Activated CD4-positive, alpha-beta T cell treated with anti-CD3 and anti-CD28 coated beads, Interleukin-2, amount 10 ng/mL, durations not matched to agents 7 days and 5 days (primary cell): ENCODE measurements around the gene RHOT1. TPM values are rescaled to one million over a fixed set of nuclear protein-coding genes. Genes with fewer than 3 reads are reported as not detected.
"Not testable (repeated sequence)": the region's sequence is repeated elsewhere in the genome, so short reads cannot be mapped to it uniquely, and the experiment has no call there.

Experiments used
- CTCF ChIA-PET: fragments of 350-600 bp; sonication (Branson Sonifier 250); formaldehyde crosslinking; loops from one replicate; lab custom pipeline; 2021; ENCODE audit warnings: antibody characterized with exemption; lab: Charles Lee
- POLR2A ChIA-PET: fragments of 350-600 bp; sonication (Branson Sonifier 250); formaldehyde crosslinking; loops from one replicate; lab custom pipeline; 2021; ENCODE audit warnings: antibody characterized with exemption; lab: Charles Lee
- DNase-seq: peaks from one replicate; pipeline ENCODE4 v3.0.0-alpha.2; 2020
- H3K27ac Mint-ChIP-seq: one replicate; pipeline ENCODE4 v1.8.0; 2021; ENCODE audit warnings: mild to moderate bottlenecking, moderate library complexity, mixed read lengths
- H3K27me3 Mint-ChIP-seq: one replicate; pipeline ENCODE4 v1.8.0; 2021; ENCODE audit warnings: mixed read lengths
- H3K36me3 Mint-ChIP-seq: one replicate; pipeline ENCODE4 v1.8.0; 2021; ENCODE audit warnings: low read depth, mixed read lengths
- H3K4me1 Mint-ChIP-seq: one replicate; pipeline ENCODE4 v1.8.0; 2021; ENCODE audit warnings: mixed read lengths
- H3K4me3 Mint-ChIP-seq: one replicate; pipeline ENCODE4 v1.8.0; 2021; ENCODE audit warnings: mild to moderate bottlenecking, moderate library complexity, mixed read lengths
- H3K9me3 Mint-ChIP-seq: one replicate; pipeline ENCODE4 v1.8.0; 2021; ENCODE audit warnings: mixed read lengths
- total RNA-seq, 2 experiments: library from RNA; stranded (reverse); gene quantifications; one replicate each; pipeline ENCODE4 v1.2.3, GENCODE V29; 2021

Gene RHOT1
- total RNA-seq, 2 experiments from 2014 or later, result 26.4 to 33.6 TPM

DNA sequence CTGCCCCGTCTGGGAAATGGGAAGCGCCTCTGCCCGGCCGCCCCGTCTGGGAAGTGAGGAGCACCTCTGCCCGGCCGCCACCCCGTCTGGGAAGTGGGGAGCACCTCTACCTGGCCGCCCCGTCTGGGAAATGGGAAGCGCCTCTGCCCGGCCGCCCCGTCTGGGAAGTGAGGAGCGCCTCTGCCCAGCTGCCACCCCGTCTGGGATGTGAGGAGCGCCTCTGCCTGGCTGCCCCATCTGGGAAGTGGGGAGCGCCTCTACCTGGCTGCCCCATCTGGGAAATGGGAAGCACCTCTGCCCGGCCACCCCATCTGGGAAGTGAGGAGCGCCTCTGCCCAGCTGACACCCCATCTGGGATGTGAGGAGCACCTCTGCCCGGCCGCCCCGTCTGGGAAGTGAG, 36.8 kb downstream of the RHOT1 start:
- H3K4me3 Mint-ChIP-seq, H3K9me3 Mint-ChIP-seq, H3K27ac Mint-ChIP-seq, DNase-seq, POLR2A ChIA-PET, H3K27me3 Mint-ChIP-seq, H3K4me1 Mint-ChIP-seq, CTCF ChIA-PET: not testable (repeated sequence)
- H3K36me3 Mint-ChIP-seq, result peaks cover 48% of the 10 kb centered on the region

DNA sequence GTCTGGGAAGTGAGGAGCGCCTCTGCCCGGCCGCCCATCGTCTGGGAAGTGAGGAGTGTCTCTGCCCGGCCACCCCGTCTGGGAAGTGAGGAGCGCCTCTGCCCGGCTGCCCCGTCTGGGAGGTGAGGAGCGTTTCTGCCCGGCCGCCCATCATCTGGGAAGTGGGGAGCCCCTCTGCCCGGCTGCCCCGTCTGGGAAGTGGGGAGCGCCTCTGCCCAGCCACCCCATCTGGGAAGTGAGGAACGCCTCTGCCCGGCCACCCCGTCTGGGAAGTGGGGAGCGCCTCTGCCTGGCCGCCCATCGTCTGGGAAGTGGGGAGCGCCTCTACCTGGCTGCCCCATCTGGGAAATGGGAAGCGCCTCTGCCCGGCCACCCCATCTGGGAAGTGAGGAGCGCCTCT, 37.2 kb downstream of the RHOT1 start:
- H3K9me3 Mint-ChIP-seq, CTCF ChIA-PET, H3K27ac Mint-ChIP-seq, H3K4me1 Mint-ChIP-seq, DNase-seq, H3K27me3 Mint-ChIP-seq, H3K4me3 Mint-ChIP-seq, POLR2A ChIA-PET: not testable (repeated sequence)
- peaks cover 49% of the 10 kb centered on the region for H3K36me3 Mint-ChIP-seq

DNA sequence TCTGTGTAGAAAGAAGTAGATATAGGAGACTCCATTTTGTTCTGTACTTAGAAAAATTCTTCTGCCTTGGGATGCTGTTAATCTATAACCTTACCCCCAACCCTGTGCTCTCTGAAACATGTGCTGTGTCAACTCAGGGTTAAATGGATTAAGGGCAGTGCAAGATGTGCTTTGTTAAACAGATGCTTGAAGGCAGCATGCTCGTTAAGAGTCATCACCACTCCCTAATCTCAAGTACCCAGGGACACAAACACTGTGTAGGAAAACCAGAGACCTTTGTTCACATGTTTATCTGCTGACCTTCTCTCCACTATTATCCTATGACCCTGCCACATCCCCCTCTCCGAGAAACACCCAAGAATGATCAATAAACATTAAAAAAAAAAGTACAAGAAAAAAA, 38.0 kb downstream of the RHOT1 start:
- CTCF ChIA-PET, result interaction anchor here (1.5 kb wide), 1 partner anchor 9 kb away, joined by 3 read pairs; no protein-coding TSS in a partner anchor
- H3K27ac Mint-ChIP-seq, H3K27me3 Mint-ChIP-seq, POLR2A ChIA-PET, DNase-seq, H3K4me1 Mint-ChIP-seq, H3K9me3 Mint-ChIP-seq, H3K4me3 Mint-ChIP-seq: not testable (repeated sequence)
- peaks cover 43% of the 10 kb centered on the region for H3K36me3 Mint-ChIP-seq

DNA sequence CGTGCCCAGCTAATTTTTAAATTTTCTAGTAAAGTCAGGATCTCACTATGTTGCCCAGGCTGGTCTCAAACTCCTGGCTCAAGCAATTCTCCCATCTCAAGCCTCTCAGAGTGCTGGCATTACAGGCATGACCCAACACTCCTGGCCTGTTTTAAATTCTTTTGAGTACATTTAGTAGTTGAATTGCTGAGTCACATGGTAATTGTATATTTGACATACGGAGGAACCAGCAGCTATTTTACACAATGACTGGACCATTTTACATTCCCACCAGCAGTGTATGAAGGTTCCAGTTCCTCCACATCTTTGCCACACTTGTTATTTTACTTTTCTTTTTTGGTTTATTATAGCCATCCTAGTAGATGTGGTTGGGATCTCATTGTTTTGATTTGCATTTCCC, 43.6 kb downstream of the RHOT1 start:
- H3K4me1 Mint-ChIP-seq, result no peaks in the 10 kb centered on the region
- no peak for DNase-seq
- H3K27ac Mint-ChIP-seq, result no peak overlapping the region
- ChIA-PET POLR2A (no interaction called here), CTCF (interaction anchor here (0.6 kb wide), 2 partner anchors 465 to 1345 kb away, joined by 3 read pairs; no protein-coding TSS in a partner anchor)
- H3K36me3 Mint-ChIP-seq, result peaks cover 21% of the 10 kb centered on the region
- H3K4me3 Mint-ChIP-seq, result no peak overlapping the region
- H3K9me3 Mint-ChIP-seq, result no peaks in the 10 kb centered on the region
- no peaks in the 10 kb centered on the region for H3K27me3 Mint-ChIP-seq

DNA sequence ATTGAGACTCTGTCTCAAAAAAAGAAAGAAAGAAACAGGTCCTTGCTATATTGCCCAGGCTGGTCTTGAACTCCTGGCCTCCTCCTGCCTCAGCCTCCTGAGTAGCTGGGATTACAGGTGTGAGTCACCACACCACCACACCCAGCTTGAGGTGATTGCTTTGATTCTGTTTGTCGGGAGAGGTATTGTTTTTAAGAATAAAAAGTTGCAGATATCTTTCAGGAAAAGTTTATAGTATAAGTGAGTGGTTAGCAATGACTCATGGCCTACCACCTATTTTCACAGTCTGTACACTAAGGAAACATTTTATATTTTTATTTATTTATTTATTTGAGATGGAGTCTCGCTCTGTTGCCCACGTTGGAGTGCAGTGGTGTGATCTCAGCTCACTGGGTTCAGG, 45.0 kb downstream of the RHOT1 start:
- Mint-ChIP-seq H3K27me3 (no peaks in the 10 kb centered on the region), H3K4me1 (no peaks in the 10 kb centered on the region), H3K4me3 (no peak overlapping the region), H3K36me3 (peaks cover 14% of the 10 kb centered on the region), H3K9me3 (no peaks in the 10 kb centered on the region), H3K27ac (no peak overlapping the region)
- ChIA-PET POLR2A (no interaction called here), CTCF (interaction anchor here (0.5 kb wide), 1 partner anchor 645 kb away, joined by 3 read pairs; no protein-coding TSS in a partner anchor)
- no peak for DNase-seq

DNA sequence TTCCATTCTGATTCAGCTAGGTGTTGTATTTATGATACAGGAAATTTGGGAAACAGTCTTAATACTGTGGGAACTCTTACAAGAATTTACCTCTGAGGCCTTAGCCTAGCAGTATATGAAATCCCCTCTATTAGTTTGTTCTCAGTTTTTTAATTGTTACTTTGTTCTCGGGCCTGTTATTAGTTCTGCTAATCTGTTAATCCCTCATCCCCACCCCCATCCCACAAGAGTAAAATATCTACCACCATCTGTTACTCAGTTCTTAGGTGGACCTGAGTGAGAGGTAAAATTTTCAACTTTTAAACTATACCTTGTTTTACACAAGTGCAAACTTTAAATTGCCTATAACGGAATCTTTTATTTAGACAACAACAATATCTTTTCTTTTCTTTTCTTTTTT, 47.0 kb downstream of the RHOT1 start:
- CTCF ChIA-PET, result no interaction called here

DNA sequence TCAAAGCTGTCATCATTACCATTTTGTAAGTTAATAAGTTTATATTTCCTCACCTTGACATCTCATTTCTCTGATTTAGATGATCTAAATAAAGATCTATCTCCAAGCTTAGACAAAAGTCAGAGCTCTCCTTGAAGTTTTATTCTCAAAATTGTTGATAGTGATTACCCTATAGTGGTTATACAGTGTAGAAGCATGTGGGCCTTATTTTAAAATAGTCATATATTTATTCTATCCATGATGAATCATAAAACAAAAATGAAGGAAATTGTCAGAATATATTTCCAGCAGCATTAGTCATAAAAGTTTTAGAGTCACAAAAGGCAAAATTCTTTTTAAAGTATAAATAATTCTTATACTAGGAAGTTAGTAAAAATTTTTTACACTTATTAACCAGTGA, 49.0 kb downstream of the RHOT1 start:
- DNase-seq, result no peak
- Mint-ChIP-seq H3K27me3 (no peaks in the 10 kb centered on the region), H3K36me3 (peaks cover 24% of the 10 kb centered on the region), H3K9me3 (no peaks in the 10 kb centered on the region), H3K4me1 (no peaks in the 10 kb centered on the region), H3K27ac (no peak overlapping the region), H3K4me3 (no peak overlapping the region)
- POLR2A ChIA-PET, result no interaction called here
- CTCF ChIA-PET, result interaction anchor here (1.6 kb wide), 1 partner anchor 12 kb away, joined by 3 read pairs; no protein-coding TSS in a partner anchor

More for the DNA sequence above, 47.0 kb downstream of the RHOT1 start:
- peaks cover 17% of the 10 kb centered on the region for H3K36me3 Mint-ChIP-seq
- no peak overlapping the region for H3K4me3 Mint-ChIP-seq
- POLR2A ChIA-PET, result no interaction called here
- no peaks in the 10 kb centered on the region for H3K4me1 Mint-ChIP-seq
- no peak overlapping the region for H3K27ac Mint-ChIP-seq
- H3K9me3 Mint-ChIP-seq, result no peaks in the 10 kb centered on the region
- DNase-seq, result no peak
- no peaks in the 10 kb centered on the region for H3K27me3 Mint-ChIP-seq

DNA sequence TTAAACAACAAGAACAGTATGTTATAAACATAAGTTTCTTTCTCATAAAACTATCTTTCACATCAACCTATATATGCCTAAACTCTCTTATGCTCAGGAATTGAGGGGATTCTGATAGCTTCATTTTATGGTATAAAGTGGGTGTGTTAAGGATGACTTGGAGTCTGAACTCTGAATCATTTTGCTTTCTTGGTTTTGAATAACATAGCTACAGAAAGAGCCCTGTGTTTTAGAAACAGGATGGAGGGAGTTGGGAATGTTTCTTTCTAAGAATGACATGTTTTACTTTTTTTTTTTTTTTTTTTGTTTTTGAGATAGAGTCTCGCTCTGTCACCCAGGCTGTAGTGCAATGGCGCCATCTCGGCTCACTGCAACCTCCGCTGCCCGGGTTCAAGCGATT, 50.1 kb downstream of the RHOT1 start:
- Mint-ChIP-seq H3K36me3 (peaks cover 24% of the 10 kb centered on the region), H3K4me1 (no peaks in the 10 kb centered on the region), H3K27me3 (no peaks in the 10 kb centered on the region), H3K9me3 (no peaks in the 10 kb centered on the region), H3K4me3 (no peak overlapping the region), H3K27ac (no peak overlapping the region)
- ChIA-PET CTCF (interaction anchor here (0.6 to 1.0 kb wide), 4 partner anchors 17 to 1174 kb away, joined by 3 to 5 read pairs (median 4); no protein-coding TSS in a partner anchor), POLR2A (interaction anchor here (0.6 kb wide), 1 partner anchor 205 kb away, joined by 3 read pairs; no protein-coding TSS in a partner anchor)
- DNase-seq, result no peak

DNA sequence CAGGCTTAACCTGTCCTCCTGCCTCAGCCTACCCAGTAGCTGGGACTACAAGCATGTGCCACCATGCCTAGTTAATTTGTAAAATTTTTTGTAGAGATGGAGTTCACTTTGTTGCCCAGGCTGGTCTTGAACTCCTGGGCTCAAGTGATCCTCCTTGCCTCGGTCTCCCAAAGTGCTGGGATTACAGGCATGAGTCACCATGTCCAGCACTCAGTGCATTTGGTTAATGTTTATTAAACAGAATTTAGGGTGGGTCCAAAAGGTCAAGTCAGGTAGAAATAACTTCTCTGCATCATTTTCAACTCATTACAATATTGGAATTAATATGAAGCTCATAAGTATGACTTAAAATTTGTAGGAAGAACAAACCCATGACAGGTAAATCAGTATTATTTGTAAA, 55.7 kb downstream of the RHOT1 start:
- H3K27ac Mint-ChIP-seq, result no peak overlapping the region
- H3K4me1 Mint-ChIP-seq, result no peaks in the 10 kb centered on the region
- H3K36me3 Mint-ChIP-seq, result peaks cover 32% of the 10 kb centered on the region
- no peak overlapping the region for H3K4me3 Mint-ChIP-seq
- ChIA-PET CTCF (no interaction called here), POLR2A (no interaction called here)
- H3K9me3 Mint-ChIP-seq, result no peaks in the 10 kb centered on the region
- H3K27me3 Mint-ChIP-seq, result no peaks in the 10 kb centered on the region
- no peak for DNase-seq

DNA sequence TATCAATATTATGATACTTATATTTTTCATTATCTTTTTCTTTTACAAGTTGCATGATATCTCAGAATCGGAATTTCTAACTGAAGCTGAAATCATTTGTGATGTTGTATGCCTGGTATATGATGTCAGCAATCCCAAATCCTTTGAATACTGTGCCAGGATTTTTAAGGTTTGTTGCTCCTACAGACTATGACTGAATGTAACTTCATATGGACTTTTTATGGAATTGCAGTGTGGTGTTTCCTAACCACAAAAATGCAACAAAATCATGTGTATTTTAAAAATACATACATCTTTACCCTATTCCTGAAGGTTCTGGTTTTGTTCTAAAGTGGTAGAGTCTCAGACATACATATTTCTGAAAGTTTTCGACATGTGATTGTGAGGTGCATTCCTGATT, 64.6 kb downstream of the RHOT1 start:
- Mint-ChIP-seq H3K27ac (no peak overlapping the region), H3K36me3 (peaks cover 27% of the 10 kb centered on the region), H3K9me3 (no peaks in the 10 kb centered on the region), H3K27me3 (no peaks in the 10 kb centered on the region), H3K4me1 (peaks cover 2% of the 10 kb centered on the region), H3K4me3 (no peak overlapping the region)
- CTCF ChIA-PET, result no interaction called here
- POLR2A ChIA-PET, result interaction anchor here (0.6 kb wide), 1 partner anchor 34 kb away, joined by 12 read pairs; no protein-coding TSS in a partner anchor
- no peak for DNase-seq

DNA sequence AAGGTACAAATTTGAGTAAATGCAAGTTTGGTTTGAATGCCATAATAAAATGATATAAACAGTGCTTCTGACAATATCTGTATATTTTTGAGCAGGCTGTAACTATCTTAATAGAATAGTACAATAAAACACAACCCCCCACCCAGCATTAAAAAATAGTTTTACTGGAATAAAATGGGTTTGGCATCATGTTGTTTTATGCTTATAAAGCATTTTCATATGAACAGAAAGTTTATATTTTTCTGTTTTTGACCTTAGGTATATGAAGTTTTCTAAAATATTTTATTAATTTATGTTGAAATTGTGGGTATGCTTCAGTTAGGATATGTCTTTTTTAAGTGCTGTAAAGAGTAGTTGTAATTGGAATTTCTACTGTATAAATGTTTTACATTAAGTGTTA, 66.1 kb downstream of the RHOT1 start:
- no peak overlapping the region for H3K4me3 Mint-ChIP-seq
- POLR2A ChIA-PET, result no interaction called here
- H3K4me1 Mint-ChIP-seq, result peaks cover 2% of the 10 kb centered on the region
- no peak overlapping the region for H3K27ac Mint-ChIP-seq
- DNase-seq, result no peak
- peaks cover 24% of the 10 kb centered on the region for H3K36me3 Mint-ChIP-seq
- CTCF ChIA-PET, result no interaction called here
- no peaks in the 10 kb centered on the region for H3K27me3 Mint-ChIP-seq
- H3K9me3 Mint-ChIP-seq, result no peaks in the 10 kb centered on the region

DNA sequence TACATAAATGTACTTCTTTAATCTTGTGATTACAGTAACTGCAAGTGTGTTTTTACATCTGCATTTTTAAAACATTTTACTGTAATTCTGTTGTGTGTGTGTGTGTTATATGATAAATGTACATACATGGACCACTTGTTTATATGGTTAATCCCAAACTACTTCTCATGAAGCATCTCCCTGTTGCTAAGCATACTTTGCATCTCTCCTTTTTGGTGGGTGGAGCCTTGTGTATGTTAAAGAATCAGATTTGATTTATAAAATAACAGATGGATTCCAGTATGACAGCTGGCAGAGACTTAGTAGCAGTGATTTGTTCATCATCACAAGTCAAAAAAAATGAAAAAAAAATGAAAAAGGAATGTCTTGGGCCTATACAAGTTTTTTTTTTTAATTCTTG, 67.3 kb downstream of the RHOT1 start:
- Mint-ChIP-seq H3K27me3 (no peaks in the 10 kb centered on the region), H3K36me3 (peaks cover 20% of the 10 kb centered on the region), H3K4me1 (no peaks in the 10 kb centered on the region), H3K27ac (no peak overlapping the region), H3K4me3 (no peak overlapping the region), H3K9me3 (no peaks in the 10 kb centered on the region)
- ChIA-PET POLR2A (no interaction called here), CTCF (no interaction called here)
- DNase-seq, result no peak

DNA sequence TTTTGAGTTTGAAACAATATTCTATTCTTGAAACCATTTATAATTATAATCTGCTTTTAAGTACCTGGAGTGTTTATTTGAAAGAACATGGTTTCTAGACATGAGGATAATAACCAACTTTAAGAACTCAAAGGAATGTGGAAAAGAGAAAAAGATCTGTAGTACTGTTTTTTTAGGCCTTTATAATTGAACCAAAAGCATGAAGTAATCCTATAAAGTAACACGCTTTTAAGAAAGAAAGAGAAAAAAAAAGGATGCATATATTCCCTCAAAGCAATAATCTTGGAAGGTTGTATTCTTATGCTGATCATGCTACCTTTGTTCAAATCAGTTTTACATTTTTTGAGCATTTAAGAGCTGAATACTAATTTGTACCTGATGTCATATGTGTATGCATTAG, 69.4 kb downstream of the RHOT1 start:
- peaks cover 16% of the 10 kb centered on the region for H3K36me3 Mint-ChIP-seq
- H3K9me3 Mint-ChIP-seq, result no peaks in the 10 kb centered on the region
- POLR2A ChIA-PET, result no interaction called here
- no peaks in the 10 kb centered on the region for H3K27me3 Mint-ChIP-seq
- CTCF ChIA-PET, result interaction anchor here (0.7 kb wide), 1 partner anchor 9 kb away, joined by 3 read pairs; no protein-coding TSS in a partner anchor
- H3K27ac Mint-ChIP-seq, result no peak overlapping the region
- no peak for DNase-seq
- no peak overlapping the region for H3K4me3 Mint-ChIP-seq
- no peaks in the 10 kb centered on the region for H3K4me1 Mint-ChIP-seq

DNA sequence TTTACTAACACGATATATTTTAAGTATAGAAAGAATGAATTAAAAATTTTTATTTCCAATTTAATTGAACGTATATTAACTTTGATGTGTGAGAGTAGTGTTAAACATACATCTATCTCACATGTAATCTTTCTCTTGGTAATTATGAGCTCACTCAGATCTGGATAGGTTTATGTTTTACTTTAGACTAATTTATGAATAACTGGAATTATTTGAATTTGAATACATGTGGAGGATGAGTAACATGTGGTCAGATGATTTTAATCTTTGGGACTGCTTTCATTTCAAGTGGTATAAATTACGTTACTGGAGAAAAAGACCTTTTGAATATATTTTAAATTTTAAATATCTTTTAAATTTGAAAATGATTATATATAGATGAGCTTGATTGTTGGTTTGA, 73.4 kb downstream of the RHOT1 start:
- Mint-ChIP-seq H3K36me3 (peaks cover 4% of the 10 kb centered on the region), H3K9me3 (no peaks in the 10 kb centered on the region), H3K27ac (no peak overlapping the region), H3K4me3 (no peak overlapping the region), H3K27me3 (no peaks in the 10 kb centered on the region), H3K4me1 (peaks cover 12% of the 10 kb centered on the region)
- DNase-seq, result no peak
- CTCF ChIA-PET, result no interaction called here
- POLR2A ChIA-PET, result no interaction called here
